HFFc6 (cell line): ENCODE results near the gene ABCC5. TPM values are rescaled to one million over a fixed set of nuclear protein-coding genes. Genes with fewer than 3 reads are reported as not detected.

ENCODE experiments used
- DNase-seq: peaks from one replicate; pipeline ENCODE4 v3.0.0-alpha.2; 2018
- H3K27ac Mint-ChIP-seq: 2 replicates; pipeline ENCODE4 v1.8.0; 2020; ENCODE audit warnings: mild to moderate bottlenecking, mixed read lengths
- H3K27me3 Mint-ChIP-seq: 2 replicates; pipeline ENCODE4 v1.8.0; 2021; ENCODE audit warnings: mild to moderate bottlenecking, moderate library complexity, mixed read lengths; ENCODE audit not compliant: insufficient read depth
- H3K36me3 Mint-ChIP-seq: 2 replicates; pipeline ENCODE4 v1.8.0; 2021; ENCODE audit warnings: low read depth, mixed read lengths
- H3K4me1 Mint-ChIP-seq: 2 replicates; pipeline ENCODE4 v1.8.0; 2020; ENCODE audit warnings: low read depth, mixed read lengths
- H3K4me3 Mint-ChIP-seq: 2 replicates; pipeline ENCODE4 v1.8.0; 2020; ENCODE audit warnings: mild to moderate bottlenecking, moderate library complexity, mixed read lengths
- H3K9me3 Mint-ChIP-seq: 2 replicates; pipeline ENCODE4 v1.8.0; 2020; ENCODE audit warnings: mild to moderate bottlenecking, mixed read lengths
- CTCF ChIP-seq: fragments of 200-600 bp; sonication (generic); IDR thresholded peaks from 2 replicates; pipeline ENCODE4 v1.5.0; 2021; ENCODE audit warnings: antibody characterized with exemption, mild to moderate bottlenecking
- total RNA-seq, 6 experiments: library from RNA; stranded (reverse); fragmentation: NEBNext Ultra II Directional; extraction: Animal tissue kit (Norgen Biotek cat#: 25700); gene quantifications; 2 replicates in 1 of 6; 3 replicates in 5 of 6; pipeline ENCODE4 v1.2.3, GENCODE V29; 2021

ABCC5 gene
- total RNA-seq, 6 experiments from 2014 or later, result 16.6 to 19.6 (median 17.4) TPM

GRCh38 chr3:183885766-183886165 is 131.9 kb downstream of the ABCC5 start:
- peak overlapping the region; percentile 61 for H3K4me3 Mint-ChIP-seq
- H3K27me3 Mint-ChIP-seq, result peaks cover 9% of the 10 kb centered on the region
- H3K4me1 Mint-ChIP-seq, result peaks cover 37% of the 10 kb centered on the region
- H3K36me3 Mint-ChIP-seq, result peaks cover 9% of the 10 kb centered on the region
- H3K9me3 Mint-ChIP-seq, result no peaks in the 10 kb centered on the region
- no peak for TF ChIP-seq CTCF
- DNase-seq, result no peak
- H3K27ac Mint-ChIP-seq, result peak overlapping the region; percentile 52

- Mint-ChIP-seq H3K27me3 (peaks cover 9% of the 10 kb centered on the region), H3K36me3 (peaks cover 9% of the 10 kb centered on the region), H3K9me3 (no peaks in the 10 kb centered on the region), H3K4me3 (peak within 1 kb of the TSS; percentile 96), H3K4me1 (peaks cover 32% of the 10 kb centered on the region), H3K27ac (peak within 1 kb of the TSS; percentile 80)
- TF ChIP-seq CTCF, result peak; percentile 99
- DNase-seq, result peak; percentile 87
These were observed 133.0 kb downstream of the ABCC5 start, which contains the start of gene PARL for GRCh38 chr3:183884427-183885296. TSS of gene PARL (minus strand) at chr3:183884880. CDS start at chr3:183884846, 34 bp downstream.

GRCh38 chr3:183884097-183884426 is 133.6 kb downstream of the ABCC5 start:
- TF ChIP-seq CTCF, result no peak
- peaks cover 30% of the 10 kb centered on the region for H3K4me1 Mint-ChIP-seq
- H3K4me3 Mint-ChIP-seq, result peak overlapping the region; percentile 96
- DNase-seq, result no peak
- no peaks in the 10 kb centered on the region for H3K9me3 Mint-ChIP-seq
- peaks cover 9% of the 10 kb centered on the region for H3K36me3 Mint-ChIP-seq
- peak overlapping the region; percentile 80 for H3K27ac Mint-ChIP-seq
- H3K27me3 Mint-ChIP-seq, result peaks cover 9% of the 10 kb centered on the region

- Mint-ChIP-seq H3K4me1 (peaks cover 30% of the 10 kb centered on the region), H3K27me3 (peaks cover 9% of the 10 kb centered on the region), H3K27ac (peak overlapping the region; percentile 80), H3K9me3 (no peaks in the 10 kb centered on the region), H3K36me3 (peaks cover 9% of the 10 kb centered on the region), H3K4me3 (peak overlapping the region; percentile 96)
- no peak for DNase-seq
- no peak for TF ChIP-seq CTCF
These were observed 134.2 kb downstream of the ABCC5 start for GRCh38 chr3:183883291-183884096.

GRCh38 chr3:183880121-183880520 is 137.6 kb downstream of the ABCC5 start:
- TF ChIP-seq CTCF, result no peak
- Mint-ChIP-seq H3K4me1 (peaks cover 23% of the 10 kb centered on the region), H3K4me3 (no peak overlapping the region), H3K9me3 (no peaks in the 10 kb centered on the region), H3K27me3 (no peaks in the 10 kb centered on the region), H3K27ac (no peak overlapping the region), H3K36me3 (peaks cover 20% of the 10 kb centered on the region)
- DNase-seq, result no peak
